Measurements from ENCODE around the gene AOAH. TPM values are rescaled to one million over a fixed set of nuclear protein-coding genes. Genes with fewer than 3 reads are reported as not detected.

AOAH gene
- total and polyA plus RNA-seq, 2 donors (not counting 3 experiments of a cell fraction or from before 2014, with no cell fraction given), result not detected

DNA sequence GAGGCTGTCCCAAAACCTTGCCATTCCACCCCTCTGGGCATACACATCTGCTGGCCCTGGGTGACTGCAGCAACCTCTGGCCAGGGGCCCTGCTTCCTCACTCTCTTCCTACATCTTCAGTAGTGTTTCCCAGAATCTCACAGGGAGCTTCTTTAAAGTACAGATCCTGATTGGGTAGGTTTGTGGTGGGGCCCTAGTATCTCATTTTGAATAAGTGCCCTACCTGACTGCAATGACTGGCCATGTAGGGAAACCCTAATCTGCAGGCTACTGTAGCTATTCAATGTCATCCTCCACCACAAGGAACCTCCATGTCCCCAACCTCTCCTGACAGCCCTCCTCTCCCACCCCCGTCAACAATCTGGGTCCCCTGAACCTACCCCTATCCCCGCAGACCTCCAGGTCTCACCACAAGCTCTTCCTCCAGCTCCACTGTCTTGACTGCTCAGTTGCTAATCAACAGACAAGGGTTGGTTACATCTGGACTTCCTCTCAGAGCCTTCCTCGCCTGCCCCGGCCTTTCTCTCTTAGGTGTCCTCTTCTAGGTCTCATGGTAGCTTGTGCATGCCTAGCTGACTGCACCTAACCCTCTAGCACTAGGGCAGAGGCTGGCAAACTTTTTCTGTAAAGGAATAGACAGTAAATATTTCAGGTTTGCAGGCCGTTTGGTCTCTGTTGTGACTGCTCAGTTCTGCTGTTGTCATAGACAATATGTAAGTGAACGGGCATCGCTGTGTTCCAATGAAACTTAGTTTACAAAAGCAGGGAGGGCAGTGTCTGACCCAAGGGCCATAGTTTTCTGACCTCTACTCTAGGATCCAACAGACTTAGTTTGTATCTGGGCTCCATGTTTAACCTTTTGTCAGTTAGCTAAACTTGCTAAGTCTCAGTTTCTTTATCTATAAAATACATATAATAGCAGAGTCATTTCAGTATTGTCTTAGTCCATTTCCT lies 121.1 kb downstream of the AOAH start:
- Histone ChIP-seq H3K9me1 (replicated peaks; ENCODE audit: control insufficient read depth, extremely low read depth, insufficient read depth, low read length) (no peaks in the 10 kb centered on the region), H3K36me3 (ENCODE audit: control insufficient read depth in 2 of 2, extremely low read depth in 1 of 2, insufficient read depth in 2 of 2, low read length in 2 of 2) (no peaks in the 10 kb centered on the region), H3K27me3 (ENCODE audit: control insufficient read depth in 2 of 2, insufficient read depth in 2 of 2, low read length in 2 of 2) (no peaks in the 10 kb centered on the region), H3K4me2 (ENCODE audit: insufficient read depth, low read length) (no peak overlapping the region), H3K9me3 (replicated peaks; ENCODE audit: control insufficient read depth, insufficient read depth, low read length) (no peaks in the 10 kb centered on the region), H3K4me3 (replicated peaks in 1 of 3; ENCODE audit: insufficient read depth in 1 of 3, low read depth in 1 of 3, low read length in 3 of 3) (no peak overlapping the region), H3K79me2 (ENCODE audit: control insufficient read depth, insufficient read depth, low read length) (no peaks in the 10 kb centered on the region), H3K27ac (ENCODE audit: insufficient read depth, low read depth, low read length) (no peak overlapping the region), H2AFZ (ENCODE audit: low read depth, low read length) (no peak overlapping the region), H3K9ac (replicated peaks; ENCODE audit: extremely low read depth, insufficient read depth, low read length) (no peak overlapping the region), H4K20me1 (replicated peaks; ENCODE audit: control insufficient read depth, extremely low read depth, insufficient read depth, low read length) (no peaks in the 10 kb centered on the region), H3K4me1 (ENCODE audit: control insufficient read depth, extremely low read depth, insufficient read depth, low read length) (no peaks in the 10 kb centered on the region)
- DNase-seq (ENCODE audit: low read depth, low spot score) (no peak), FAIRE-seq (no peak)
- intact Hi-C loops (cut with micrococcal nuclease), result no loop called here
- dilution Hi-C loops (cut with MboI; ENCODE audit: extremely low pct_ligation_motif_present, low sequenced_read_pairs), result no loop called here
- TF ChIP-seq, protein P1, sequence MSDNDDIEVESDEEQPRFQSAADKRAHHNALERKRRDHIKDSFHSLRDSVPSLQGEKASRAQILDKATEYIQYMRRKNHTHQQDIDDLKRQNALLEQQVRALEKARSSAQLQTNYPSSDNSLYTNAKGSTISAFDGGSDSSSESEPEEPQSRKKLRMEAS (IDR thresholded peaks at IDR 0.05; ENCODE audit: insufficient read depth, insufficient read length), result no peak
- TF ChIP-seq MYC (IDR thresholded peaks at IDR 0.05; ENCODE audit: low read depth, low read length), result no peak
- ChIA-PET CTCF (no interaction called here), POLR2A (no interaction called here)
- BruUV-seq (replicated peaks), result no TSS peak

DNA sequence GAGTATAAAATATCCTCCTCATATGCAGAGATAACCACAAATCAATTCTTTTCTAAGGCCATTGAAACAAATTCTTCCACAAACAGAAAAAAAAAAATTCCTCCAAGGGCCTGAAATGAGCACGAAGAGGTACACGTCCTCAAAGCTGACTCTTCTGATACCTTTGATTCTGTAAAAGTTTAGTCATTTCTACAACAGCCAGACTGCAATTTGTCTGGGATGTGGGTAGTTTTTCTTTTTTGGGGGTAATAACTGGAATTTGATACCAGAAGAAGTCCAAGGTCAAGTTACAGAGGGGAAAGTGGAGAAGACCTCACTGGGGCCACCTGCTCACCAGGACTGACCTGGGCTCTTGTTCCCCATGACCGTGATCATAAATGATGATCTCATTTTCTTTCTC lies 121.8 kb downstream of the AOAH start:
- TF ChIP-seq FOS (IDR thresholded peaks at IDR 0.05; ENCODE audit: borderline replicate concordance, insufficient read depth, low read length), result no peak
- BruUV-seq (replicated peaks), result no TSS peak
- H4K20me1 ChIP-seq (replicated peaks; ENCODE audit: control insufficient read depth, extremely low read depth, insufficient read depth, low read length), result no peaks in the 10 kb centered on the region
- H3K36me3 ChIP-seq (ENCODE audit: control insufficient read depth in 2 of 2, extremely low read depth in 1 of 2, insufficient read depth in 2 of 2, low read length in 2 of 2), result no peaks in the 10 kb centered on the region
- no peaks in the 10 kb centered on the region for H3K27me3 ChIP-seq (ENCODE audit: control insufficient read depth in 2 of 2, insufficient read depth in 2 of 2, low read length in 2 of 2)
- no peaks in the 10 kb centered on the region for H3K4me1 ChIP-seq (ENCODE audit: control insufficient read depth, extremely low read depth, insufficient read depth, low read length)
- no peak overlapping the region for H3K27ac ChIP-seq (ENCODE audit: insufficient read depth, low read depth, low read length)
- no peak overlapping the region for H2AFZ ChIP-seq (ENCODE audit: low read depth, low read length)
- H3K4me2 ChIP-seq (ENCODE audit: insufficient read depth, low read length), result no peak overlapping the region
- FAIRE-seq, result no peak
- no peak for DNase-seq (ENCODE audit: low read depth, low spot score)
- dilution Hi-C loops (cut with MboI; ENCODE audit: extremely low pct_ligation_motif_present, low sequenced_read_pairs) (no loop called here), intact Hi-C loops (cut with micrococcal nuclease) (no loop called here)
- CTCF ChIA-PET, result no interaction called here
- H3K4me3 ChIP-seq (replicated peaks in 1 of 3; ENCODE audit: insufficient read depth in 1 of 3, low read depth in 1 of 3, low read length in 3 of 3), result no peak overlapping the region
- no peak overlapping the region for H3K9ac ChIP-seq (replicated peaks; ENCODE audit: extremely low read depth, insufficient read depth, low read length)
- H3K9me3 ChIP-seq (replicated peaks; ENCODE audit: control insufficient read depth, insufficient read depth, low read length), result no peaks in the 10 kb centered on the region
- POLR2A ChIA-PET, result no interaction called here
- H3K79me2 ChIP-seq (ENCODE audit: control insufficient read depth, insufficient read depth, low read length), result no peaks in the 10 kb centered on the region
- H3K9me1 ChIP-seq (replicated peaks; ENCODE audit: control insufficient read depth, extremely low read depth, insufficient read depth, low read length), result no peaks in the 10 kb centered on the region

Measured in endothelial cell of umbilical vein (primary cell).